ENCODE results near the gene NELL1.

- no peak for TF ChIP-seq CTCF (conservative IDR thresholded peaks at IDR 0.05; ENCODE audit: low read length)
- no peak for TF ChIP-seq EZH2phosphoT487 (IDR thresholded peaks at IDR 0.05; ENCODE audit: borderline replicate concordance)
These were observed 871.9 kb downstream of the NELL1 start for GRCh38 chr11:21541187-21541751.
